ENCODE data around the gene DYNLT4. TPM values are rescaled to one million over a fixed set of nuclear protein-coding genes. Genes with fewer than 3 reads are reported as not detected.
"Not testable (repeated sequence)": the region's sequence is repeated elsewhere in the genome, so short reads cannot be mapped to it uniquely, and the experiment has no call there.

DYNLT4 gene
- total RNA-seq, 1 experiment from 2014 or later: not detected

DNA sequence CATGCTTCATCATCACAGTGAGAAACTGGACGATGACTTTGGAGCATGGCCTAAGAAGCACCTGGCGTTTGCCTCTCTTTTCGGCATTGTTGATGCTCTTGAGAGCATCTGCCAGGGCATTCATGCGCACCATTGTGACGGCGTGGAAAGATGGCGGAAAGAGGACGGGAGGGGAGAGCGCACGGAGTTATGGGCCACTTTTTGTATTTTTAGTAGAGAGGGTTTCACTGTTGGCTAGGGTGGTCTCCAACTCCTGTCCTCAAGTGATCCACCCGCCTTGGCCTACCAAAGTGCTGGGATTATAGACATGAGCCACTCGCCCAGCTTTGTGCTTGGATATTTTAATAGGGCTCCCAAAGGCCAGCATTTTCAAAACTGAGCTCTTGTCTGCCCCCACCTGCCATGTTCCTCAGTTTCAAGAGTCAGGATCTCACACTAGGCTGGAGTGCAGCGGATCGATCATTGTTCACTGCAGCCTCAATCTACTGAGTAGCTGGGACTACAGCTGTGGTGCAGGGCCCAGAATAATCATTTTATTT, 26.5 kb downstream of the DYNLT4 start:
- Histone ChIP-seq H3K36me3 (replicated peaks; ENCODE audit: control insufficient read depth, insufficient read depth, low read length) (peaks cover 28% of the 10 kb centered on the region), H3K4me3 (ENCODE audit: insufficient read depth, low read depth, low read length) (no peak overlapping the region), H3K27me3 (ENCODE audit: control insufficient read depth, insufficient read depth, low read length) (peaks cover 12% of the 10 kb centered on the region)
- DNase-seq: no peak

- Histone ChIP-seq H3K36me3 (replicated peaks; ENCODE audit: control insufficient read depth, insufficient read depth, low read length) (peaks cover 28% of the 10 kb centered on the region), H3K27me3 (ENCODE audit: control insufficient read depth, insufficient read depth, low read length) (peaks cover 4% of the 10 kb centered on the region; the same call in 1 of the 2 replicates), H3K4me3 (ENCODE audit: insufficient read depth, low read depth, low read length) (no peak overlapping the region)
- DNase-seq: no peak
These were observed 28.2 kb downstream of the DYNLT4 start for GRCh38 chr1:44778705-44779576.

DNA sequence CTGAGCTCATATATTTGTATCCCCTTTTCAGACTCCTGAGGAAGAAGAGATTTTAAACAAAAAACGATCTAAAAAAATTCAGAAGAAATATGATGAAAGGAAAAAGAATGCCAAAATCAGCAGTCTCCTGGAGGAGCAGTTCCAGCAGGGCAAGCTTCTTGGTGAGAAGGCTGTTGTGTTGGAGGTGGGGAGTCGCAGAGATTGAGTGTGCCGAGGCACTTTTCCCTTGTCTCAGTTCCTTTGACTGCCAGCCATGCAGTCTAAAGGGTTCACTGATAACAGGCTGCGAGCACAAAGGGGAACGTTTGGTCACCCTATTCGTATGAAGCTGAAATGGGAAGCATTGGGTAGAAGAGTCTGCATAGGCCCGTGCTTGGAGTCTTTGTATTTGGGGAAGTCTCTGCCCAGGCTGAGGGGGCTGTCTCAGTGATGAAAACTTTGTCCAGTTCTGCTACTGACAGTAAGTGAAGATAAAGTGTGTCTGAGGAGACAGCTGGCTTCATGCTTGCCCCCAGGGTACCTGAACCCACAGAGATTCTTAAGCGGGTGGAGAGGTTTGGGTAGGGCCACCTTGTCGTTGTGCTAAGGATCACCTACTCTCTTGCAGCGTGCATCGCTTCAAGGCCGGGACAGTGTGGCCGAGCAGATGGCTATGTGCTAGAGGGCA, 29.0 kb downstream of the DYNLT4 start:
- Histone ChIP-seq H3K27me3 (ENCODE audit: control insufficient read depth, insufficient read depth, low read length) (no peaks in the 10 kb centered on the region), H3K4me3 (ENCODE audit: insufficient read depth, low read depth, low read length) (no peak overlapping the region), H3K36me3 (replicated peaks; ENCODE audit: control insufficient read depth, insufficient read depth, low read length) (peaks cover 28% of the 10 kb centered on the region)
- no peak for DNase-seq

DNA sequence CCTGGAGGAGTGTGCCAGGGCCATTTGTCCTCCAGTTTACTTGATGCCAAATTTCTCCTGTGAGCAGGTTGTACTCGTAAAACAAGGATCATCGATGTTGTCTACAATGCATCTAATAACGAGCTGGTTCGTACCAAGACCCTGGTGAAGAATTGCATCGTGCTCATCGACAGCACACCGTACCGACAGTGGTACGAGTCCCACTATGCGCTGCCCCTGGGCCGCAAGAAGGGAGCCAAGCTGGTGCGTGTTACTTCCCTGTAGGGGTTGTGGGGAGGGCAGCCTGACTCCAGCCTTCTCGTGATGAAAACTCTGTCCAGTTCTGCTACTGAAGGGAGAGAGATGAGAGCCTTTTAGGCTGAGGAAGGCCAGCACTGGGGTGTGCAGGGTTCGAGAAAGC, 29.6 kb downstream of the DYNLT4 start:
- Histone ChIP-seq H3K4me3 (ENCODE audit: insufficient read depth, low read depth, low read length) (no peak overlapping the region), H3K36me3 (replicated peaks; ENCODE audit: control insufficient read depth, insufficient read depth, low read length) (peaks cover 28% of the 10 kb centered on the region), H3K27me3 (ENCODE audit: control insufficient read depth, insufficient read depth, low read length) (no peaks in the 10 kb centered on the region)
- no peak for DNase-seq

DNA sequence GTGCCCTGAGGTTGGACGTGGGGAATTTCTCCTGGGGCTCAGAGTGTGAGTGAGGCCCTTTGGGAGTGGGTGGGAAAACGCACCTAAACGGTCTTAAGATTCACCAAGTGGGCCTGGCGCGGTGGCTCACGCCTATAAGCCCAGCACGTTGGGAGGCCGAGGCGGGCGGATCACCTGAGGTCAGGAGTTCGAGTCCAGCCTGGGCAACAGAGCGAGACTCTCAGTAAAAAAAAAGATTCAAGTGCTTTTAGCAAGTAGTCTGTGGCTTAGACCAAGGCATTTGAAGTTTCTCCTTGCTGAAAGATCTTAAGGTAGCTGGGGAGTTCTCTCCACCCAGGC, 30.5 kb downstream of the DYNLT4 start:
- DNase-seq: no peak
- Histone ChIP-seq H3K27me3 (ENCODE audit: control insufficient read depth, insufficient read depth, low read length) (no peaks in the 10 kb centered on the region), H3K4me3 (ENCODE audit: insufficient read depth, low read depth, low read length) (peak overlapping the region; percentile 100), H3K36me3 (replicated peaks; ENCODE audit: control insufficient read depth, insufficient read depth, low read length) (peaks cover 28% of the 10 kb centered on the region)

DNA sequence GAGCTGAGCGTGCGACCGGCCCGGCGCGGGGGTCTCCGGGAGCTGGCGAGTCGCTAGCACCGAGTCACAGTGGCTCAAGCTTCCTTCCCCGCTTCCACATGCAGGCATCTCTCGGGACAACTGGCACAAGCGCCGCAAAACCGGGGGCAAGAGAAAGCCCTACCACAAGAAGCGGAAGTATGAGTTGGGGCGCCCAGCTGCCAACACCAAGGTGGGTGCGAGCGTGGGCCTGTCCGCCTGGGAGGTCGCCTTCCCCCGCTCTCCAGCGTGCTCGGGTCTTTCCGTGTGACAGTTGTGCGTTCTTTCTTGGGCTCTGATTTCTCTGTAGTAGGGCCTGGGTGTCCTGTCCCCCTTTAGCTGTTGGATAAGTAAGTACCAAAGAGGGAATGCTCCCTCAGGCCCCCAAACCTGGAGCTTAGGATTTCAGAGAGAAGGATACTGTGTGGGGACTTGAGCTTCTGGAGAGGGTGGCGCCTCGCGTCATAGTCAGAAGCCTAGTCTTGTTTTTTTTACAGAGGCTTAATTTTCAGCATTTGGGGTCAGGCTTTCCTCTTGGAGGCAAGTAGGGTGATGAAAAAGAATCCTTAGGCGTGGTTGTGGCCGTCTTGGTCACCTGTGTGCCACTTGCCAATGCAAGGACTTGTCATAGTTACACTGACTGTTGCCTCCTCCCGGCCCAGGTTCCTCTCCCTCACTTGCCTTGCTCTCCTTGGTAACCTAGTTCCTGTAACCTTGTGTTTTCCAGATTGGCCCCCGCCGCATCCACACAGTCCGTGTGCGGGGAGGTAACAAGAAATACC, 31.0 kb downstream of the DYNLT4 start:
- Histone ChIP-seq H3K27me3 (ENCODE audit: control insufficient read depth, insufficient read depth, low read length) (no peaks in the 10 kb centered on the region), H3K4me3 (ENCODE audit: insufficient read depth, low read depth, low read length) (peak overlapping the region; percentile 100), H3K36me3 (replicated peaks; ENCODE audit: control insufficient read depth, insufficient read depth, low read length) (peaks cover 28% of the 10 kb centered on the region)
- no peak for DNase-seq

- Histone ChIP-seq H3K36me3 (replicated peaks; ENCODE audit: control insufficient read depth, insufficient read depth, low read length) (peaks cover 28% of the 10 kb centered on the region), H3K4me3 (ENCODE audit: insufficient read depth, low read depth, low read length) (peak within 1 kb of the TSS; percentile 100), H3K27me3 (ENCODE audit: control insufficient read depth, insufficient read depth, low read length) (no peaks in the 10 kb centered on the region)
- DNase-seq: peak; percentile 93
These were observed 31.8 kb downstream of the DYNLT4 start, which contains the start of gene RPS8 for GRCh38 chr1:44775078-44775929. RPS8 (plus strand) TSS chr1:44775540; CDS start chr1:44775597, 57 bp downstream.

DNA sequence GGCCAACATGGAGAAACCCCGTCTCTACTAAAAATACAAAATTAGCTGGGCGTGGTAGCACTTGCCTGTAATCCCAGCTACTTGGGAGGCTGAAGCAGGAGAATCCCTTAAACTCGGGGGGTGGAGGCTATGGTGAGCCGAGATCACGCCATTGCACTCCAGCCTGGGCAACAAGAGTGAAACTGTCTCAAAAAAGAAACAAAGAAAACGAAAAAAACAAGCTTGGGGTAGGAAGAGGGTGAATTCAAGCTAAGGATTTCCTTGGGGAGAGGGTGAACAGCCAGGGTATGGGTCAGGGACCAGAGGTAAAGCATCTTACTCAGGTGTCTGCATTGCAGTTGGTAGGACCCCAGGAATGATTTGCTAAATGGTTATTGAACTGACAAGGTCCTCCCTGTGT, 40.7 kb downstream of the DYNLT4 start:
- not testable (repeated sequence) for DNase-seq; H3K4me3 ChIP-seq (ENCODE audit: insufficient read depth, low read depth, low read length); H3K27me3 ChIP-seq (ENCODE audit: control insufficient read depth, insufficient read depth, low read length)
- H3K36me3 ChIP-seq (replicated peaks; ENCODE audit: control insufficient read depth, insufficient read depth, low read length): peaks cover 35% of the 10 kb centered on the region

- H3K4me3 ChIP-seq (ENCODE audit: insufficient read depth, low read depth, low read length): no peak overlapping the region
- no peak for DNase-seq
- H3K27me3 ChIP-seq (ENCODE audit: control insufficient read depth, insufficient read depth, low read length): no peaks in the 10 kb centered on the region
- H3K36me3 ChIP-seq (replicated peaks; ENCODE audit: control insufficient read depth, insufficient read depth, low read length): peaks cover 63% of the 10 kb centered on the region
These were observed 46.3 kb downstream of the DYNLT4 start for GRCh38 chr1:44760876-44761275.

GRCh38 chr1:44759077-44759476, 48.1 kb downstream of the DYNLT4 start:
- Histone ChIP-seq H3K27me3 (ENCODE audit: control insufficient read depth, insufficient read depth, low read length) (no peaks in the 10 kb centered on the region), H3K4me3 (ENCODE audit: insufficient read depth, low read depth, low read length) (no peak overlapping the region), H3K36me3 (replicated peaks; ENCODE audit: control insufficient read depth, insufficient read depth, low read length) (peaks cover 75% of the 10 kb centered on the region)
- DNase-seq: no peak

- Histone ChIP-seq H3K27me3 (ENCODE audit: control insufficient read depth, insufficient read depth, low read length) (no peaks in the 10 kb centered on the region), H3K36me3 (replicated peaks; ENCODE audit: control insufficient read depth, insufficient read depth, low read length) (peaks cover 79% of the 10 kb centered on the region), H3K4me3 (ENCODE audit: insufficient read depth, low read depth, low read length) (no peak overlapping the region)
- no peak for DNase-seq
These were observed 49.7 kb downstream of the DYNLT4 start for GRCh38 chr1:44757420-44757819.

Data from H7 (cell line).